HCT116 (cell line): ENCODE measurements around the gene CES4A. TPM values are rescaled to one million over a fixed set of nuclear protein-coding genes. Genes with fewer than 3 reads are reported as not detected.

Experiments
- ATAC-seq: fragments of 200-7000 bp; cut with Tn5 transposase; 2 replicates; pipeline ENCODE4 v1.9.1; 2020; ENCODE audit warnings: mild to moderate bottlenecking, moderate library complexity
- BruUV-seq: library from RNA; stranded (reverse); fragments of 400-500 nt; replicated peaks from 2 replicates; lab custom pipeline; 2021; lab: Mats Ljungman, UMichigan
- CTCF ChIA-PET: fragments of 300-600 bp; sonication (Branson Sonifier 250); formaldehyde crosslinking; loops from one replicate; lab custom pipeline; 2021; ENCODE audit warnings: antibody characterized with exemption; lab: Charles Lee
- POLR2A ChIA-PET: fragments of 300-600, 350-600 bp; sonication (Branson Sonifier 250); formaldehyde crosslinking; loops from one replicate; lab custom pipeline; 2021; ENCODE audit warnings: antibody characterized with exemption; lab: Charles Lee
- RAD21 ChIA-PET, 2 experiments: fragments of 300-600 bp; sonication (Branson Sonifier 250); formaldehyde crosslinking; loops; one replicate each; lab custom pipeline; 2023; ENCODE audit warnings: low total read pairs in 2 of 2; ENCODE audit not compliant: uncharacterized antibody in 2 of 2, unreplicated experiment in 2 of 2, low non-redundant PET in 1 of 2; lab: Charles Lee
- DNase-seq: peaks from one replicate; pipeline ENCODE4 v3.0.0-alpha.2; 2010; ENCODE audit warnings: low read depth, low spot score
- H2AFZ ChIP-seq: fragments of 200-600 bp; shearing (Covaris generic), sonication (generic); 2 replicates; pipeline ENCODE4 v1.6.1; 2017; ENCODE audit warnings: low read depth, mixed run types, mixed read lengths, antibody characterized with exemption, low read length; ENCODE audit not compliant: poor library complexity, severe bottlenecking
- H3K27ac ChIP-seq: 2 replicates; pipeline ENCODE4 v1.5.1; 2012; ENCODE audit warnings: low read depth, low read length
- H3K27me3 ChIP-seq: fragments of 200-600 bp; sonication (generic); 2 replicates; pipeline ENCODE4 v1.6.1; 2016; ENCODE audit warnings: mixed run types, low read length, mixed read lengths; ENCODE audit not compliant: insufficient read depth
- H3K36me3 ChIP-seq, 2 experiments: fragments of 200-500 bp in 1 of 2; fragments of 200-600 bp in 1 of 2; sonication (Bioruptor generic) in 1 of 2; sonication (generic) in 1 of 2; 2 replicates each; pipeline versions ENCODE4 v1.5.1 to v1.6.1; 2014 to 2016; ENCODE audit warnings: low read length in 2 of 2, inconsistent platforms in 1 of 2, mixed read lengths in 1 of 2, mixed run types in 1 of 2; ENCODE audit not compliant: insufficient read depth in 2 of 2, control insufficient read depth in 1 of 2
- H3K4me1 ChIP-seq, 2 experiments: fragments of 200-600 bp in 1 of 2; sonication (generic) in 1 of 2; 2 replicates each; pipeline versions ENCODE4 v1.5.1 to v1.6.1; 2012 to 2017; ENCODE audit warnings: low read length in 2 of 2, inconsistent platforms in 1 of 2, mild to moderate bottlenecking in 1 of 2, mixed read lengths in 1 of 2, mixed run types in 1 of 2, moderate library complexity in 1 of 2; ENCODE audit not compliant: insufficient read depth in 2 of 2, control insufficient read depth in 1 of 2
- H3K4me2 ChIP-seq: fragments of 200-600 bp; sonication (generic); 2 replicates; pipeline ENCODE4 v1.6.1; 2017; ENCODE audit warnings: mixed run types, low read length, mixed read lengths
- H3K4me3 ChIP-seq, 2 experiments: fragments of 200-600 bp in 1 of 2; sonication (generic) in 1 of 2; replicated peaks in 1 of 2; 2 replicates each; pipeline ENCODE4 v1.5.1; 2011 to 2016; ENCODE audit warnings: low read length in 2 of 2, control low read depth in 1 of 2, low read depth in 1 of 2, mild to moderate bottlenecking in 1 of 2, mixed read lengths in 1 of 2, mixed run types in 1 of 2
- H3K79me2 ChIP-seq: fragments of 200-600 bp; sonication (generic); 2 replicates; pipeline ENCODE4 v1.6.1; 2017; ENCODE audit warnings: mild to moderate bottlenecking, mixed run types, low read length, moderate library complexity, mixed read lengths; ENCODE audit not compliant: insufficient read depth
- H3K9ac ChIP-seq: fragments of 200-600 bp; sonication (generic); 2 replicates; pipeline ENCODE4 v1.6.1; 2016; ENCODE audit warnings: low read length, mixed read lengths
- H3K9me2 ChIP-seq: fragments of 200-600 bp; sonication (generic), shearing (Covaris generic); 2 replicates; pipeline ENCODE4 v1.6.1; 2017; ENCODE audit warnings: mixed run types, mild to moderate bottlenecking, moderate library complexity; ENCODE audit not compliant: insufficient read depth
- H3K9me3 ChIP-seq, 2 experiments: fragments of 200-500 bp in 1 of 2; fragments of 200-600 bp in 1 of 2; sonication (Bioruptor generic) in 1 of 2; sonication (generic) in 1 of 2; 2 replicates each; pipeline ENCODE4 v1.6.1; 2014 to 2017; ENCODE audit warnings: low read length in 2 of 2, mixed read lengths in 2 of 2, inconsistent platforms in 1 of 2, low read depth in 1 of 2, mild to moderate bottlenecking in 1 of 2, mixed run types in 1 of 2, moderate library complexity in 1 of 2; ENCODE audit not compliant: control insufficient read depth in 1 of 2, insufficient read depth in 1 of 2
- H4K20me1 ChIP-seq: fragments of 200-600 bp; sonication (generic), shearing (Covaris generic); 2 replicates; pipeline ENCODE4 v1.6.1; 2017; ENCODE audit warnings: mixed run types, mild to moderate bottlenecking, moderate library complexity; ENCODE audit not compliant: insufficient read depth
- CBX3 ChIP-seq: IDR thresholded peaks from 2 replicates; pipeline ENCODE4 v1.6.1; 2012; ENCODE audit warnings: low read depth
- CEBPB ChIP-seq: IDR thresholded peaks from 2 replicates; pipeline ENCODE4 v1.6.1; 2012; ENCODE audit warnings: low read depth
- EGR1 ChIP-seq: IDR thresholded peaks from 2 replicates; pipeline ENCODE4 v1.6.1; 2012; ENCODE audit warnings: low read depth
- JUND ChIP-seq: IDR thresholded peaks from 2 replicates; pipeline ENCODE4 v1.6.1; 2012
- MAX ChIP-seq: IDR thresholded peaks from 2 replicates; pipeline ENCODE4 v1.6.1; 2012
- POLR2AphosphoS5 ChIP-seq: IDR thresholded peaks from 2 replicates; pipeline ENCODE4 v1.6.1; 2011; ENCODE audit warnings: mild to moderate bottlenecking, low read depth, low read length, moderate library complexity
- RAD21 ChIP-seq: IDR thresholded peaks from 2 replicates; pipeline ENCODE4 v1.6.1; 2012; ENCODE audit warnings: low read depth, mild to moderate bottlenecking
- SIN3A ChIP-seq: IDR thresholded peaks from 2 replicates; pipeline ENCODE4 v1.6.1; 2012; ENCODE audit warnings: low read depth
- SP1 ChIP-seq: IDR thresholded peaks from 2 replicates; pipeline ENCODE4 v1.6.1; 2012; ENCODE audit warnings: low read depth
- TCF7L2 ChIP-seq: IDR thresholded peaks from 2 replicates; pipeline ENCODE4 v1.7.0; 2011; ENCODE audit warnings: borderline replicate concordance, inconsistent platforms; ENCODE audit not compliant: insufficient read depth, insufficient read length; ENCODE audit errors: extremely low read depth
- YY1 ChIP-seq: IDR thresholded peaks from 2 replicates; pipeline ENCODE4 v1.6.1; 2011; ENCODE audit warnings: low read length, low read depth, moderate library complexity, mild to moderate bottlenecking; ENCODE audit not compliant: insufficient replicate concordance; ENCODE audit errors: extremely low read depth
- ZFX ChIP-seq: fragments of 450-650 bp; IDR thresholded peaks from 2 replicates; pipeline ENCODE4 v1.6.1; 2017
- ZNF274 ChIP-seq: fragments of 200-500 bp; sonication (Bioruptor generic); IDR thresholded peaks from 2 replicates; pipeline ENCODE4 v1.6.1; 2014; ENCODE audit warnings: mild to moderate bottlenecking, low read depth, low read length, inconsistent platforms
- intact Hi-C: fragments of 100-400 bp; cut with micrococcal nuclease; formaldehyde crosslinking; loops from 2 replicates; pipeline ENCODE4 v1.10.0; 2022
- total RNA-seq: library from RNA; stranded (reverse); gene quantifications from one replicate; pipeline ENCODE4 v1.2.1, GENCODE V29; 2021; ENCODE audit not compliant: unreplicated experiment
- TF ChIP-seq, protein P1 (sequence below), 3 experiments: fragments of 200-600 bp in 1 of 3; sonication (generic) in 1 of 3; IDR thresholded peaks in 2 of 3; conservative IDR thresholded peaks in 1 of 3; 2 replicates each; pipeline ENCODE4 v1.5.1; 2012 to 2017; ENCODE audit warnings: low read depth in 2 of 3, low read length in 2 of 3, antibody characterized with exemption in 1 of 3, borderline replicate concordance in 1 of 3, control low read depth in 1 of 3, mild to moderate bottlenecking in 1 of 3, mixed read lengths in 1 of 3, mixed run types in 1 of 3, moderate library complexity in 1 of 3; ENCODE audit not compliant: insufficient read depth in 1 of 3

Gene CES4A
- total RNA-seq, 1 experiment from 2014 or later, result not detected

DNA sequence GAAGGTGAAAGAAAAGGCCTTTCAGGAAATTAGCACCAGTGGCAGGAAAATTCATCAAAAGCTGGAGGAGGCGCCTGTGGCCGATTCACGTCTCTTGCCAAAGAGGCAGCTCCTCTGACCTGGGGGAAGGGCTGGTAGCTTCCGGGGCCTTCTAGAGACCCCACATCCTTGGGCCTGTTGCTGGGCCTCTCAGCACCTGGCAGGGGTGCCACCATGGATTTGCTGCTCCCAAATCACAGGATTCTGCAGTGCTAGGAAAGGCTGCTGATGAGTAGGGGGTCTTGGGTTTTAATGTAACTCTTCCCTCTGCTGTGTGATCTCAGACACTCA lies 29.0 kb downstream of the CES4A start (continued):
- TF ChIP-seq ZFX, result no peak

DNA sequence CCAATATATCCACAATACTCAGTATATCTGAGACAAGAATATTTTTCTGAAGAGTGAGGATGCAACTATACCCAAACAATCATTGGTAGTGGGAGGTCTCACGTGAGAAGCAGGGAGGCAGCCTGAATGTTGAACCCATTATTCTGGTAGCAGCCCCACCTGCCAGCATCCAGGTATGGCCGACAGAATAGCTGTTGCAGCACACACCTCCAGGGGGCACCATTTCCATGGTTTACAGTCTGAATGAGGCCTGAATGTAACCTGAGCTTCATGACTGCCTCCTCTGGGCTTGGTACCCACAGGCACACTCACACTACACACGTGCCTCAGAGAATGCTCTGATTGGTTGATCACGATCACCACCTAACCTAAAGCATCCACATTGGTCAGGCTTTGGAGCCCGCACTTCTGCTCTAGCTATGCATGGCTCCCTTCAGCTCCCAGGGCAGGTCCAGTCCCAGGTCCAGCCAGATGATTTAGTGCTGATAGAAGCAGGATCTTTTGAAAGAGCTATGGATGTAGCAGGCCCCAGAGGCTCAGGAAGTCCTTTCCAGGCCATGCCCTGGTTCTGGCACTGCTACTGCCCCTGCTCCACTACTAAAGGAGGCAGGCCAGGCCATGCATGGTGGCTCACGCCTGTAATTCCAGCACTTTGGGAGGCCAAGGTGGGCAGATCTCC lies 29.6 kb downstream of the CES4A start:
- Histone ChIP-seq H2AFZ (no peak overlapping the region), H3K27ac (peak overlapping the region; percentile 8; the same call in 1 of the 2 replicates), H3K27me3 (no peaks in the 10 kb centered on the region), H3K4me2 (peak overlapping the region; percentile 32), H3K9ac (no peak overlapping the region), H3K36me3 (no peaks in the 10 kb centered on the region), H3K9me2 (no peaks in the 10 kb centered on the region), H3K4me1 (peaks cover 19 to 29% of the 10 kb centered on the region in 2 experiments), H4K20me1 (no peaks in the 10 kb centered on the region), H3K9me3 (no peaks in the 10 kb centered on the region), H3K4me3 (no peak overlapping the region), H3K79me2 (no peaks in the 10 kb centered on the region)
- ATAC-seq (peak; percentile 92), DNase-seq (peak; percentile 98)
- ChIA-PET CTCF (interaction anchor here (0.6 to 3.9 kb wide), 37 partner anchors 9 to 503 kb away, joined by 3 to 79 read pairs (median 6); partner anchors contain the start of genes B3GNT9, CBFB, CES3 and ELMO3), RAD21 (interaction anchor here (0.6 to 1.8 kb wide), 16 partner anchors 64 to 167 kb away, joined by 3 to 19 read pairs (median 4); partner anchors contain the start of genes NOL3 (in 2 of the 2), PHAF1 (in 1 of the 2) and TRADD (in 1 of the 2)), POLR2A (interaction anchor here (0.9 to 2.0 kb wide), 6 partner anchors 9 to 160 kb away, joined by 3 to 8 read pairs (median 4); partner anchors contain the start of genes FBXL8 and TRADD)
- intact Hi-C loops, result loop anchor here (1.0 to 2.0 kb wide), 2 partner anchors 83 to 167 kb away; no protein-coding TSS in a partner anchor
- TF ChIP-seq POLR2AphosphoS5 (peak; percentile 44), SIN3A (no peak), ZNF274 (no peak), RAD21 (peak; percentile 99), EGR1 (no peak), MAX (peak; percentile 97), SP1 (peak; percentile 93), JUND (no peak), YY1 (peak; percentile 63), CEBPB (no peak), TCF7L2 (peak; percentile 31), CBX3 (peak; percentile 94)
- TF ChIP-seq, protein P1, sequence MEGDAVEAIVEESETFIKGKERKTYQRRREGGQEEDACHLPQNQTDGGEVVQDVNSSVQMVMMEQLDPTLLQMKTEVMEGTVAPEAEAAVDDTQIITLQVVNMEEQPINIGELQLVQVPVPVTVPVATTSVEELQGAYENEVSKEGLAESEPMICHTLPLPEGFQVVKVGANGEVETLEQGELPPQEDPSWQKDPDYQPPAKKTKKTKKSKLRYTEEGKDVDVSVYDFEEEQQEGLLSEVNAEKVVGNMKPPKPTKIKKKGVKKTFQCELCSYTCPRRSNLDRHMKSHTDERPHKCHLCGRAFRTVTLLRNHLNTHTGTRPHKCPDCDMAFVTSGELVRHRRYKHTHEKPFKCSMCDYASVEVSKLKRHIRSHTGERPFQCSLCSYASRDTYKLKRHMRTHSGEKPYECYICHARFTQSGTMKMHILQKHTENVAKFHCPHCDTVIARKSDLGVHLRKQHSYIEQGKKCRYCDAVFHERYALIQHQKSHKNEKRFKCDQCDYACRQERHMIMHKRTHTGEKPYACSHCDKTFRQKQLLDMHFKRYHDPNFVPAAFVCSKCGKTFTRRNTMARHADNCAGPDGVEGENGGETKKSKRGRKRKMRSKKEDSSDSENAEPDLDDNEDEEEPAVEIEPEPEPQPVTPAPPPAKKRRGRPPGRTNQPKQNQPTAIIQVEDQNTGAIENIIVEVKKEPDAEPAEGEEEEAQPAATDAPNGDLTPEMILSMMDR (IDR thresholded peaks at IDR 0.05 in 2 of 3, conservative IDR thresholded peaks at IDR 0.05 in 1 of 3; ENCODE audit: borderline replicate concordance in 1 of 3, insufficient read depth in 1 of 3, low read depth in 2 of 3, low read length in 2 of 3), result peak; percentile 90 to 96 (median 95)
- BruUV-seq, result no TSS peak
